GM12878 (cell line): ENCODE data around the gene FNDC3B. TPM values are rescaled to one million over a fixed set of nuclear protein-coding genes. Genes with fewer than 3 reads are reported as not detected.

ENCODE experiments used
- BACH1 ChIP-seq: fragments of 450-650 bp; IDR thresholded peaks from 2 replicates; pipeline ENCODE4 v1.6.1; 2017; ENCODE audit warnings: mild to moderate bottlenecking, borderline replicate concordance
- BHLHE40 ChIP-seq, 2 experiments: fragments of 450-650 bp in 1 of 2; IDR thresholded peaks; 2 replicates each; pipeline ENCODE4 v1.6.1; 2011 to 2017; ENCODE audit warnings: low read depth in 2 of 2, borderline replicate concordance in 1 of 2, improper control_type of control experiment in 1 of 2, low read length in 1 of 2, mild to moderate bottlenecking in 1 of 2
- EED ChIP-seq: sonication (generic); IDR thresholded peaks from 2 replicates; pipeline ENCODE4 v1.6.1; 2016; ENCODE audit warnings: antibody characterized with exemption, low read depth
- KAT2A ChIP-seq: conservative IDR thresholded peaks from 2 replicates; pipeline ENCODE4 v1.6.1; 2011; ENCODE audit warnings: low read depth, low read length; ENCODE audit not compliant: control insufficient read depth
- MEF2B ChIP-seq: fragments of 450-650 bp; IDR thresholded peaks from 2 replicates; pipeline ENCODE4 v1.6.1; 2018; ENCODE audit warnings: mild to moderate bottlenecking, moderate library complexity; ENCODE audit not compliant: partially characterized antibody, poor library complexity, severe bottlenecking
- NBN ChIP-seq: fragments of 450-650 bp; IDR thresholded peaks from 2 replicates; pipeline ENCODE4 v1.6.1; 2016
- NFXL1 ChIP-seq: fragments of 450-650 bp; IDR thresholded peaks from 2 replicates; pipeline ENCODE4 v1.6.1; 2017; ENCODE audit warnings: antibody characterized with exemption, mild to moderate bottlenecking, borderline replicate concordance
- RCOR1 ChIP-seq: conservative IDR thresholded peaks from 2 replicates; pipeline ENCODE4 v1.6.1; 2012; ENCODE audit warnings: low read depth, low read length, improper control_type of control experiment
- SMAD5 ChIP-seq: IDR thresholded peaks from 2 replicates; pipeline ENCODE4 v1.6.1; 2016; ENCODE audit warnings: antibody characterized with exemption, low read depth
- SRF ChIP-seq, 2 experiments: IDR thresholded peaks; 2 replicates each; pipeline ENCODE4 v1.6.1; 2011; ENCODE audit warnings: low read depth in 2 of 2, low read length in 2 of 2, mild to moderate bottlenecking in 1 of 2, moderate library complexity in 1 of 2
- TCF12 ChIP-seq: IDR thresholded peaks from 2 replicates; pipeline ENCODE4 v1.6.1; 2011; ENCODE audit warnings: low read depth, mild to moderate bottlenecking, low read length
- ZNF274 ChIP-seq: IDR thresholded peaks from one replicate; pipeline ENCODE4 v1.8.0; 2011; ENCODE audit not compliant: insufficient read length, insufficient read depth
- polyA plus RNA-seq, 11 experiments: library from polyadenylated mRNA; depleted of rRNA in 4 of 11; unstranded in 6 of 11; stranded (reverse) in 5 of 11; fragments of >200 nt; fragmentation: Nextera tagmentation in 4 of 11; fragmentation: Illumina TruSeq in 1 of 11; extraction: Ambion mirVana in 4 of 11; extraction: Trizol in 1 of 11; gene quantifications; 1 replicate in 1 of 11; 2 replicates in 10 of 11; pipeline versions ENCODE4 v1.2.1 to v1.2.3, GENCODE V29; 2011 to 2016; ENCODE audit warnings: inconsistent platforms in 2 of 11, missing spikeins in 2 of 11, low read depth in 1 of 11
- total RNA-seq, 4 experiments: library from RNA; depleted of rRNA in 3 of 4; stranded (reverse); fragments of >200 nt in 3 of 4; fragmentation: Illumina TruSeq in 1 of 4; extraction: Trizol in 1 of 4; gene quantifications; 2 replicates each; pipeline versions ENCODE4 v1.2.1 to v1.2.3, GENCODE V29; 2013 to 2021
- TF ChIP-seq, protein P1 (sequence below): fragments of 450-650 bp; IDR thresholded peaks from 2 replicates; pipeline ENCODE4 v1.6.1; 2017; ENCODE audit warnings: mild to moderate bottlenecking, moderate library complexity
- TF ChIP-seq, protein P2 (sequence below): IDR thresholded peaks from 2 replicates; pipeline ENCODE4 v1.6.1; 2011; ENCODE audit warnings: low read depth, mild to moderate bottlenecking, low read length, moderate library complexity, borderline replicate concordance; ENCODE audit errors: extremely low read depth
- TF ChIP-seq, protein P3 (sequence below): IDR thresholded peaks from 2 replicates; pipeline ENCODE4 v1.6.1; 2012; ENCODE audit warnings: low read depth, low read length, improper control_type of control experiment
- TF ChIP-seq, protein P4 (sequence below): fragments of 450-650 bp; formaldehyde crosslinking; IDR thresholded peaks from 2 replicates; pipeline ENCODE4 v1.4.0; 2020; ENCODE audit warnings: mild to moderate bottlenecking, moderate library complexity
- TF ChIP-seq, protein P5 (sequence below): fragments of 150-350 bp; IDR thresholded peaks from 2 replicates; pipeline ENCODE4 v1.6.1; 2016; ENCODE audit warnings: low read depth, low read length

FNDC3B gene
- total and polyA plus RNA-seq, 10 of the 15 experiments (the other 5 are each of a cell fraction or from before 2014, with no cell fraction given), result 7.9 to 35.0 (median 18.5) TPM

DNA sequence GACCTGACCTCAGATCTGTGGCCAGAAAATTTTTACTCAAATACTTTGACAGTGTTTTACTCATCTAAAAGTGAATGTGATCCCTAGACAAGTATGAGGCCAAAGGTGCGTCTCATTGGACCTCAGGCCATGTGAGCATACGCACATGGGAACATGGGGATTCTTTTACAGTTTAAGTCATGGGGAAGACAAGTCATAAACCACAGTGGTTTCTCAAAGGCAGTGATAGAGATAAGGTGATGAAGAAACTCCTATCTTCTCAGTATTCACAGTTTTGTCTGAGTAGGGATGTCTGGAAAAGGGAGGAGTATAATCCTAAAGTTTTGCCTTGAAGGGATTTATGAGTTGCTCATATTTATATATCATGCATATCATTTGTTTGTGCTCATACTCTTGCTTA lies 173.8 kb downstream of the FNDC3B start (continued):
- peak; percentile 55 to 57; a peak in 1 of 4 replicates for TF ChIP-seq BHLHE40 (IDR thresholded peaks at IDR 0.05; ENCODE audit: borderline replicate concordance in 1 of 2, low read depth in 2 of 2, low read length in 1 of 2)
- TF ChIP-seq EED, result 0 out of 2 replicates have a peak, but pooled peaks have one; percentile 30
- no peak for TF ChIP-seq SMAD5
- no peak; the same call in 1 of the 2 replicates for TF ChIP-seq BACH1
- TF ChIP-seq, protein P1, sequence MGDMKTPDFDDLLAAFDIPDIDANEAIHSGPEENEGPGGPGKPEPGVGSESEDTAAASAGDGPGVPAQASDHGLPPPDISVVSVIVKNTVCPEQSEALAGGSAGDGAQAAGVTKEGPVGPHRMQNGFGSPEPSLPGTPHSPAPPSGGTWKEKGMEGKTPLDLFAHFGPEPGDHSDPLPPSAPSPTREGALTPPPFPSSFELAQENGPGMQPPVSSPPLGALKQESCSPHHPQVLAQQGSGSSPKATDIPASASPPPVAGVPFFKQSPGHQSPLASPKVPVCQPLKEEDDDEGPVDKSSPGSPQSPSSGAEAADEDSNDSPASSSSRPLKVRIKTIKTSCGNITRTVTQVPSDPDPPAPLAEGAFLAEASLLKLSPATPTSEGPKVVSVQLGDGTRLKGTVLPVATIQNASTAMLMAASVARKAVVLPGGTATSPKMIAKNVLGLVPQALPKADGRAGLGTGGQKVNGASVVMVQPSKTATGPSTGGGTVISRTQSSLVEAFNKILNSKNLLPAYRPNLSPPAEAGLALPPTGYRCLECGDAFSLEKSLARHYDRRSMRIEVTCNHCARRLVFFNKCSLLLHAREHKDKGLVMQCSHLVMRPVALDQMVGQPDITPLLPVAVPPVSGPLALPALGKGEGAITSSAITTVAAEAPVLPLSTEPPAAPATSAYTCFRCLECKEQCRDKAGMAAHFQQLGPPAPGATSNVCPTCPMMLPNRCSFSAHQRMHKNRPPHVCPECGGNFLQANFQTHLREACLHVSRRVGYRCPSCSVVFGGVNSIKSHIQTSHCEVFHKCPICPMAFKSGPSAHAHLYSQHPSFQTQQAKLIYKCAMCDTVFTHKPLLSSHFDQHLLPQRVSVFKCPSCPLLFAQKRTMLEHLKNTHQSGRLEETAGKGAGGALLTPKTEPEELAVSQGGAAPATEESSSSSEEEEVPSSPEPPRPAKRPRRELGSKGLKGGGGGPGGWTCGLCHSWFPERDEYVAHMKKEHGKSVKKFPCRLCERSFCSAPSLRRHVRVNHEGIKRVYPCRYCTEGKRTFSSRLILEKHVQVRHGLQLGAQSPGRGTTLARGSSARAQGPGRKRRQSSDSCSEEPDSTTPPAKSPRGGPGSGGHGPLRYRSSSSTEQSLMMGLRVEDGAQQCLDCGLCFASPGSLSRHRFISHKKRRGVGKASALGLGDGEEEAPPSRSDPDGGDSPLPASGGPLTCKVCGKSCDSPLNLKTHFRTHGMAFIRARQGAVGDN, result no peak
- TF ChIP-seq TCF12, result 0 out of 2 replicates have a peak, but pooled peaks have one; percentile 12
- no peak for TF ChIP-seq KAT2A
- TF ChIP-seq, protein P2, sequence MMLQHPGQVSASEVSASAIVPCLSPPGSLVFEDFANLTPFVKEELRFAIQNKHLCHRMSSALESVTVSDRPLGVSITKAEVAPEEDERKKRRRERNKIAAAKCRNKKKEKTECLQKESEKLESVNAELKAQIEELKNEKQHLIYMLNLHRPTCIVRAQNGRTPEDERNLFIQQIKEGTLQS, result no peak
- no peak; the same call in 1 of the 2 replicates for TF ChIP-seq NBN
- TF ChIP-seq ZNF274, result no peak
- TF ChIP-seq, protein P3, sequence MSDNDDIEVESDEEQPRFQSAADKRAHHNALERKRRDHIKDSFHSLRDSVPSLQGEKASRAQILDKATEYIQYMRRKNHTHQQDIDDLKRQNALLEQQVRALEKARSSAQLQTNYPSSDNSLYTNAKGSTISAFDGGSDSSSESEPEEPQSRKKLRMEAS, result no peak
- no peak for TF ChIP-seq MEF2B
- TF ChIP-seq, protein P4, sequence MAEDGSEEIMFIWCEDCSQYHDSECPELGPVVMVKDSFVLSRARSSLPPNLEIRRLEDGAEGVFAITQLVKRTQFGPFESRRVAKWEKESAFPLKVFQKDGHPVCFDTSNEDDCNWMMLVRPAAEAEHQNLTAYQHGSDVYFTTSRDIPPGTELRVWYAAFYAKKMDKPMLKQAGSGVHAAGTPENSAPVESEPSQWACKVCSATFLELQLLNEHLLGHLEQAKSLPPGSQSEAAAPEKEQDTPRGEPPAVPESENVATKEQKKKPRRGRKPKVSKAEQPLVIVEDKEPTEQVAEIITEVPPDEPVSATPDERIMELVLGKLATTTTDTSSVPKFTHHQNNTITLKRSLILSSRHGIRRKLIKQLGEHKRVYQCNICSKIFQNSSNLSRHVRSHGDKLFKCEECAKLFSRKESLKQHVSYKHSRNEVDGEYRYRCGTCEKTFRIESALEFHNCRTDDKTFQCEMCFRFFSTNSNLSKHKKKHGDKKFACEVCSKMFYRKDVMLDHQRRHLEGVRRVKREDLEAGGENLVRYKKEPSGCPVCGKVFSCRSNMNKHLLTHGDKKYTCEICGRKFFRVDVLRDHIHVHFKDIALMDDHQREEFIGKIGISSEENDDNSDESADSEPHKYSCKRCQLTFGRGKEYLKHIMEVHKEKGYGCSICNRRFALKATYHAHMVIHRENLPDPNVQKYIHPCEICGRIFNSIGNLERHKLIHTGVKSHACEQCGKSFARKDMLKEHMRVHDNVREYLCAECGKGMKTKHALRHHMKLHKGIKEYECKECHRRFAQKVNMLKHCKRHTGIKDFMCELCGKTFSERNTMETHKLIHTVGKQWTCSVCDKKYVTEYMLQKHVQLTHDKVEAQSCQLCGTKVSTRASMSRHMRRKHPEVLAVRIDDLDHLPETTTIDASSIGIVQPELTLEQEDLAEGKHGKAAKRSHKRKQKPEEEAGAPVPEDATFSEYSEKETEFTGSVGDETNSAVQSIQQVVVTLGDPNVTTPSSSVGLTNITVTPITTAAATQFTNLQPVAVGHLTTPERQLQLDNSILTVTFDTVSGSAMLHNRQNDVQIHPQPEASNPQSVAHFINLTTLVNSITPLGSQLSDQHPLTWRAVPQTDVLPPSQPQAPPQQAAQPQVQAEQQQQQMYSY, result no peak
- no peak for TF ChIP-seq RCOR1
- TF ChIP-seq, protein P5, sequence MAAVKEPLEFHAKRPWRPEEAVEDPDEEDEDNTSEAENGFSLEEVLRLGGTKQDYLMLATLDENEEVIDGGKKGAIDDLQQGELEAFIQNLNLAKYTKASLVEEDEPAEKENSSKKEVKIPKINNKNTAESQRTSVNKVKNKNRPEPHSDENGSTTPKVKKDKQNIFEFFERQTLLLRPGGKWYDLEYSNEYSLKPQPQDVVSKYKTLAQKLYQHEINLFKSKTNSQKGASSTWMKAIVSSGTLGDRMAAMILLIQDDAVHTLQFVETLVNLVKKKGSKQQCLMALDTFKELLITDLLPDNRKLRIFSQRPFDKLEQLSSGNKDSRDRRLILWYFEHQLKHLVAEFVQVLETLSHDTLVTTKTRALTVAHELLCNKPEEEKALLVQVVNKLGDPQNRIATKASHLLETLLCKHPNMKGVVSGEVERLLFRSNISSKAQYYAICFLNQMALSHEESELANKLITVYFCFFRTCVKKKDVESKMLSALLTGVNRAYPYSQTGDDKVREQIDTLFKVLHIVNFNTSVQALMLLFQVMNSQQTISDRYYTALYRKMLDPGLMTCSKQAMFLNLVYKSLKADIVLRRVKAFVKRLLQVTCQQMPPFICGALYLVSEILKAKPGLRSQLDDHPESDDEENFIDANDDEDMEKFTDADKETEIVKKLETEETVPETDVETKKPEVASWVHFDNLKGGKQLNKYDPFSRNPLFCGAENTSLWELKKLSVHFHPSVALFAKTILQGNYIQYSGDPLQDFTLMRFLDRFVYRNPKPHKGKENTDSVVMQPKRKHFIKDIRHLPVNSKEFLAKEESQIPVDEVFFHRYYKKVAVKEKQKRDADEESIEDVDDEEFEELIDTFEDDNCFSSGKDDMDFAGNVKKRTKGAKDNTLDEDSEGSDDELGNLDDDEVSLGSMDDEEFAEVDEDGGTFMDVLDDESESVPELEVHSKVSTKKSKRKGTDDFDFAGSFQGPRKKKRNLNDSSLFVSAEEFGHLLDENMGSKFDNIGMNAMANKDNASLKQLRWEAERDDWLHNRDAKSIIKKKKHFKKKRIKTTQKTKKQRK, result no peak
- TF ChIP-seq NFXL1, result no peak
- TF ChIP-seq SRF (IDR thresholded peaks at IDR 0.05; ENCODE audit: low read depth in 2 of 2, low read length in 2 of 2), result no peak
